Esophagus squamous epithelium (tissue), 5 donors: Measurements from ENCODE around the gene ADGRL1. TPM values are rescaled to one million over a fixed set of nuclear protein-coding genes. Genes with fewer than 3 reads are reported as not detected.

Experiments
- DNase-seq: peaks from one replicate; lab custom pipeline; 2025; lab: John Stamatoyannopoulos, UW
- H3K27ac ChIP-seq, 4 donors: fragments of 200-600 bp; sonication (generic); one replicate each; pipeline ENCODE4 v1.5.1; 2016 to 2019; ENCODE audit warnings: mild to moderate bottlenecking in 1 of 4
- H3K27me3 ChIP-seq, 4 donors: fragments of 200-600 bp; sonication (generic); 1 replicate in 3 of 4; 2 replicates in 1 of 4; pipeline versions ENCODE4 v1.5.1 to v1.6.0; 2017 to 2021; ENCODE audit warnings: antibody characterized with exemption in 1 of 4
- H3K36me3 ChIP-seq, 3 donors: fragments of 200-600 bp; sonication (generic); one replicate each; pipeline ENCODE4 v1.5.1; 2016 to 2019
- H3K4me1 ChIP-seq, 3 donors: fragments of 200-600 bp; sonication (generic); one replicate each; pipeline ENCODE4 v1.5.1; 2017 to 2019
- H3K4me3 ChIP-seq, 4 donors: fragments of 200-600 bp; sonication (generic); 1 replicate in 3 of 4; 2 replicates in 1 of 4; pipeline ENCODE4 v1.5.1; 2016 to 2019; ENCODE audit warnings: mild to moderate bottlenecking in 2 of 4, moderate library complexity in 1 of 4
- H3K9me3 ChIP-seq, 3 donors: fragments of 200-600 bp; sonication (generic); one replicate each; pipeline ENCODE4 v1.5.1; 2016 to 2019
- POLR2A ChIP-seq, 4 donors: fragments of 450-650 bp; IDR thresholded peaks; one replicate each; pipeline ENCODE4 v1.6.1; 2017; ENCODE audit warnings: antibody characterized with exemption in 4 of 4, mild to moderate bottlenecking in 4 of 4, moderate library complexity in 3 of 4
- WGBS, 2 donors: methylation state at CpG; one replicate each; pipeline ENCODE4 v1.1.5; 2018; 5-methylcytosine and 5-hydroxymethylcytosine counted together
- intact Hi-C: fragments of 100-400 bp; cut with DNase I; formaldehyde crosslinking; loops from one replicate; pipeline ENCODE4 v1.15.0; 2022
- total RNA-seq, 4 donors: library from RNA; depleted of rRNA; stranded (reverse); fragments of >200 nt; gene quantifications; one replicate each; pipeline ENCODE4 v1.1.0, GENCODE V29; 2016
- TF ChIP-seq, protein P1 (sequence below), 6 experiments: fragments of 450-650 bp in 4 of 6; fragments of 200-600 bp in 2 of 6; sonication (generic) in 2 of 6; IDR thresholded peaks; one replicate each; pipeline ENCODE4 v1.5.1; 2016 to 2019; ENCODE audit warnings: antibody characterized with exemption in 6 of 6, mild to moderate bottlenecking in 4 of 6, moderate library complexity in 4 of 6
- donor health status: DM: yes; HTN: yes; CAD: no.

ADGRL1 gene
- total RNA-seq, 4 donors from 2014 or later, result 6.2 to 21.5 (median 10.7) TPM

DNA sequence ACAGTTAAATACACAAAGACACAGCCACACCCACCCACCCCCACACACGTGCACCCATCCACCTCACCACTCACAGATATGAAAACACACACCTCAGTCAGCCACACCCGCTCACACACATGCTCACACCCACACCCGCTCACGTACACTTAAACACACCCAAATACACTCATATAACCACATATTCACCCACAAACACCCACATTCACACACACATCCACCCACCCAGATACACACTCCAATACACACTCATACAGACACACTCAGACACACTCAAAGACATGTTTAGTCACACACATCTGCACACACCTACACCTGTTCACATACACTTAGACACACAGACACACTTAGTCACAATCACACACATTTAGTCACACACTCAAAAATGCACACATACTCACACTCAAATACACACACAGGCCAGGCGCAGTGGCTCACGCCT is 30.6 kb downstream of the ADGRL1 start:
- TF ChIP-seq, protein P1, sequence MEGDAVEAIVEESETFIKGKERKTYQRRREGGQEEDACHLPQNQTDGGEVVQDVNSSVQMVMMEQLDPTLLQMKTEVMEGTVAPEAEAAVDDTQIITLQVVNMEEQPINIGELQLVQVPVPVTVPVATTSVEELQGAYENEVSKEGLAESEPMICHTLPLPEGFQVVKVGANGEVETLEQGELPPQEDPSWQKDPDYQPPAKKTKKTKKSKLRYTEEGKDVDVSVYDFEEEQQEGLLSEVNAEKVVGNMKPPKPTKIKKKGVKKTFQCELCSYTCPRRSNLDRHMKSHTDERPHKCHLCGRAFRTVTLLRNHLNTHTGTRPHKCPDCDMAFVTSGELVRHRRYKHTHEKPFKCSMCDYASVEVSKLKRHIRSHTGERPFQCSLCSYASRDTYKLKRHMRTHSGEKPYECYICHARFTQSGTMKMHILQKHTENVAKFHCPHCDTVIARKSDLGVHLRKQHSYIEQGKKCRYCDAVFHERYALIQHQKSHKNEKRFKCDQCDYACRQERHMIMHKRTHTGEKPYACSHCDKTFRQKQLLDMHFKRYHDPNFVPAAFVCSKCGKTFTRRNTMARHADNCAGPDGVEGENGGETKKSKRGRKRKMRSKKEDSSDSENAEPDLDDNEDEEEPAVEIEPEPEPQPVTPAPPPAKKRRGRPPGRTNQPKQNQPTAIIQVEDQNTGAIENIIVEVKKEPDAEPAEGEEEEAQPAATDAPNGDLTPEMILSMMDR (IDR thresholded peaks at IDR 0.05), result no peak
- TF ChIP-seq POLR2A (IDR thresholded peaks at IDR 0.05), result no peak
- no peak overlapping the region for H3K27ac ChIP-seq
- H3K36me3 ChIP-seq, result peaks cover 0 to 68% (median 6%) of the 10 kb centered on the region in 3 donors
- no peaks in the 10 kb centered on the region for H3K4me1 ChIP-seq
- intact Hi-C loops, result no loop called here
- no peak for DNase-seq
- H3K27me3 ChIP-seq, result no peaks in the 10 kb centered on the region
- 71 to 74% methylated on average over 5 to 6 of the region's 6 CpGs for WGBS, 2 donors
- no peaks in the 10 kb centered on the region for H3K9me3 ChIP-seq
- H3K4me3 ChIP-seq, result no peak overlapping the region

DNA sequence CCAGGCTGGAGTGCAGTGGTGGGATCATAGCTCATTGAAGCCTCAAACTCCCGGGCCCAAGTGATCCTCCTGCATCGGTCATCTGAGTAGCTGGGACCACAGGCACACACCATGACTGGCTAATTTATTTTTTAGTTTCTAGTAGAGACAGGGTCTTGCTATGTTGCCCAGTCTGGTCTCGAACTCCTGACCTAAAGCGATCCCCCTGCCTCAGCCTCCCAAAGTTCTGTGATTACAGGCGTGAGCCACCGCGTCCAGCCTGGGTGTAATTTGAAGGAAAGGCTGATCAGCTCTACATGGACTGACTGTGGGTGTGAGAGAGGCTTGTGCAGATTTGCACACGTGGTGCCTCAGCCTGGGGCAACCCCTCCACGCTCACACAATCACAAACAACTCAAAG is 31.1 kb downstream of the ADGRL1 start:
- Histone ChIP-seq H3K36me3 (peaks cover 0 to 73% (median 6%) of the 10 kb centered on the region in 3 donors), H3K27me3 (no peaks in the 10 kb centered on the region), H3K27ac (no peak overlapping the region), H3K4me3 (no peak overlapping the region), H3K9me3 (no peaks in the 10 kb centered on the region), H3K4me1 (no peaks in the 10 kb centered on the region)
- DNase-seq, result no peak
- intact Hi-C loops, result no loop called here
- TF ChIP-seq, protein P1 (IDR thresholded peaks at IDR 0.05), result no peak
- no peak for TF ChIP-seq POLR2A (IDR thresholded peaks at IDR 0.05)
- WGBS, 2 donors, result 90 to 92% methylated on average over 6 to 7 of the region's 9 CpGs

DNA sequence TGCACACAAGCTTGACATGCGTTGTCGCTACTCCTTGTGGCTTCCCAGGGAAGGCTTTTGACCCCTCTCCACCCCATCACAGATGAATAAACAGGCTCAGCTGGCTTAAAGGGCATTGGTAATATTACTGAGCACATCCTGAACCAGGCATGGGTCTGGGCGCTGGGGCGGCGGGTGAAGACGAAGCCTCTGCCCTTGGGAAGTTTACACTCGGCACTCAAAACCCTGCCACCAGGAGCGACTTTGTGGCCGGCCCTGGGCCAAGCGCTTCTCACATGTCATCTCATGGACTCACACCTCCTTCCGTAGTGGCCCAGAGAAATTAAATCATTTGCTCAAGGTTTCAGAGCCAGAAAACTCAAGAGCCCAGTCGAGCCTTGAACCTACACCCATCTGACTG is 37.0 kb downstream of the ADGRL1 start:
- peaks cover 0 to 25% (median 3%) of the 10 kb centered on the region in 3 donors for H3K4me1 ChIP-seq
- TF ChIP-seq POLR2A (IDR thresholded peaks at IDR 0.05), result no peak
- TF ChIP-seq, protein P1 (IDR thresholded peaks at IDR 0.05), result no peak
- peaks cover 0 to 53% (median 6%) of the 10 kb centered on the region in 3 donors for H3K36me3 ChIP-seq
- no peaks in the 10 kb centered on the region for H3K27me3 ChIP-seq
- no peak for DNase-seq
- no peak overlapping the region for H3K4me3 ChIP-seq
- intact Hi-C loops, result no loop called here
- WGBS, 2 donors, result 84% methylated on average over 12 of the region's 12 CpGs; no CpG with 5 or more reads in 1 of the 2 donors
- H3K9me3 ChIP-seq, result no peaks in the 10 kb centered on the region
- H3K27ac ChIP-seq, result no peak overlapping the region

DNA sequence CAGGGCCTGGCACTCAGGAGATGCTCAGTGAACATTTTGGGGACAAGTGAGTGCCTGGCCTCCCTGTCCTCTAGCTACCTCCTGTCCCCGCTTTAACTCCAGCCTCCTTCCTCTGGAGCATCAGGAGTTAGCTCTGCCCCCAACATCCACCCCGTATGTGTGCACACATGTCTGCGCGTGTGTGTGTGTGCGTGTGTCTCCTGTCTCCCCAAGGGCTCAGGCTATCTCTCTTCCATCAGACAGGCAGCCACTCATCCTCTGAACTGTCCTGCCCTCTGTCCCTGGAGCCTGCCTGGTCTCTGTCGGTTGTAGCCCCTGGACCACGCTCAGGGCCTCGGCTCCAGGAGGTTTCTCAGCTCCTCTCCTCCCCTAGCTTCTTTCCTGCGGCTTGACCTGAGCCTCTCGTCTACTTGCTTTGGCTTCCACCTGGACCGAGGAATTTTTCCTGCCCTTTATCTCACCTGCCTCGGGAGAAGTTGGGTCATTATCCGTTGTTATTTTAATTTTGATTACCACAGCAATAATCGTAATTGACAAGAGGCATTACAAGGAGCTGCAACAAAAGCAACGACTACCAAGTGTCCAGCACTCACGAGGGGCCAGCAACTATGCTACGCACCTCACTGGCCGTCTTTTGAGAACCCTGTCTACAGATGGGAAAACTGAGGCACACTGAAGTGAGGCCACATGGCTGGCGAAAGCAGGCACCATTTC is 37.6 kb downstream of the ADGRL1 start:
- 80 to 84% methylated on average over 18 to 19 of the region's 19 CpGs for WGBS, 2 donors
- intact Hi-C loops, result no loop called here
- Histone ChIP-seq H3K36me3 (peaks cover 0 to 50% (median 6%) of the 10 kb centered on the region in 3 donors), H3K4me3 (no peak overlapping the region), H3K9me3 (no peaks in the 10 kb centered on the region), H3K27ac (no peak overlapping the region), H3K4me1 (peaks cover 0 to 25% (median 3%) of the 10 kb centered on the region in 3 donors), H3K27me3 (no peaks in the 10 kb centered on the region)
- no peak for DNase-seq
- TF ChIP-seq, protein P1 (IDR thresholded peaks at IDR 0.05), result no peak
- no peak for TF ChIP-seq POLR2A (IDR thresholded peaks at IDR 0.05)

DNA sequence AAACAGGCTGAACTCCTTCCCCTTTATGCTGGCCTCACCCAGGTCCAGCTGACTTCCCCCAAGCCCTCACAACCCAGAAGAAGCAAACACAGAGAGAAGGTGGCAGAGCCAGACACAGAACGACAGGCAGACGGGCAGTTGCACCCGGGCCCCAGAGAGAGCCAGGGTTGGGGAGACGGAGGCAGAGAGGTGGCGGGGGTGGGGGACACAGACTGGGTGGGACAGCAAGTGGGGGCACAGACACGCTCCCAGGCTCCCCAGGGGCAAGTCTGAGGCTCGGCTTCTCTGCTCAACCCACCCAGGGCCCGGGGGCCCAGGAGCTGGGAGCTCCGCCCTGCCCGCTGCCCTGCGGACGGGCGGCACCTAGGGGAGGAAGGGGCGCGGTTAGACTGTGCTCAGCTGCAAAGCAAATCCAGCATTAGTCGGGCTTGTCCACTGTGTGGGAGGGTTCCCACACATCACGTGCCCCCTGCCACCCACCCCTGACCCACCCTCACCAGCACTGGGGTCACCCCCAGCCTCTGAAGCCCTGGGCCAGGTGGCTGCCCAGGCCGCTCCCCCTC is 38.3 kb downstream of the ADGRL1 start:
- no peak for TF ChIP-seq POLR2A (IDR thresholded peaks at IDR 0.05)
- TF ChIP-seq, protein P1 (IDR thresholded peaks at IDR 0.05), result no peak
- DNase-seq, result no peak
- intact Hi-C loops, result no loop called here
- Histone ChIP-seq H3K27ac (peak overlapping the region in 1 of 4 donors; percentile 35), H3K9me3 (no peaks in the 10 kb centered on the region), H3K36me3 (peaks cover 0 to 50% (median 5%) of the 10 kb centered on the region in 3 donors), H3K4me1 (peaks cover 0 to 25% (median 3%) of the 10 kb centered on the region in 3 donors), H3K4me3 (peak overlapping the region in 1 of 4 donors; percentile 36), H3K27me3 (no peaks in the 10 kb centered on the region)
- 30 to 40% methylated on average over 2 to 11 of the region's 18 CpGs for whole genome bisulfite sequencing, 2 donors
